Osteocyte (in vitro differentiated cells): ENCODE measurements around the gene CLCA4. TPM values are rescaled to one million over a fixed set of nuclear protein-coding genes. Genes with fewer than 3 reads are reported as not detected.

Experiments
- DNase-seq: peaks from one replicate; pipeline ENCODE4 v3.0.0; 2021; ENCODE audit warnings: mixed read lengths; ENCODE audit not compliant: unreplicated experiment; ENCODE audit errors: extremely low spot score
- H3K27ac Mint-ChIP-seq: one replicate; pipeline ENCODE4 v1.8.0; 2021; ENCODE audit warnings: mild to moderate bottlenecking, mixed read lengths; ENCODE audit not compliant: unreplicated experiment
- H3K27me3 Mint-ChIP-seq: one replicate; pipeline ENCODE4 v1.8.0; 2021; ENCODE audit warnings: mixed read lengths; ENCODE audit not compliant: unreplicated experiment
- H3K36me3 Mint-ChIP-seq: one replicate; pipeline ENCODE4 v1.8.0; 2021; ENCODE audit warnings: mixed read lengths; ENCODE audit not compliant: unreplicated experiment
- H3K4me1 Mint-ChIP-seq: one replicate; pipeline ENCODE4 v1.8.0; 2021; ENCODE audit warnings: mixed read lengths; ENCODE audit not compliant: unreplicated experiment
- H3K4me3 Mint-ChIP-seq: one replicate; pipeline ENCODE4 v1.8.0; 2021; ENCODE audit warnings: mild to moderate bottlenecking, moderate library complexity, mixed read lengths; ENCODE audit not compliant: unreplicated experiment
- H3K9me3 Mint-ChIP-seq: one replicate; pipeline ENCODE4 v1.8.0; 2021; ENCODE audit warnings: mixed read lengths; ENCODE audit not compliant: unreplicated experiment
- CTCF ChIP-seq: fragments of 200-600 bp; sonication (generic); IDR thresholded peaks from 2 replicates; pipeline ENCODE4 v1.5.0; 2021; ENCODE audit warnings: antibody characterized with exemption, mild to moderate bottlenecking, moderate library complexity
- total RNA-seq: library from RNA; stranded (reverse); gene quantifications from 2 replicates; pipeline ENCODE4 v1.2.1, GENCODE V29; 2021

CLCA4 gene
- total RNA-seq, 1 donor from 2014 or later: not detected

DNA sequence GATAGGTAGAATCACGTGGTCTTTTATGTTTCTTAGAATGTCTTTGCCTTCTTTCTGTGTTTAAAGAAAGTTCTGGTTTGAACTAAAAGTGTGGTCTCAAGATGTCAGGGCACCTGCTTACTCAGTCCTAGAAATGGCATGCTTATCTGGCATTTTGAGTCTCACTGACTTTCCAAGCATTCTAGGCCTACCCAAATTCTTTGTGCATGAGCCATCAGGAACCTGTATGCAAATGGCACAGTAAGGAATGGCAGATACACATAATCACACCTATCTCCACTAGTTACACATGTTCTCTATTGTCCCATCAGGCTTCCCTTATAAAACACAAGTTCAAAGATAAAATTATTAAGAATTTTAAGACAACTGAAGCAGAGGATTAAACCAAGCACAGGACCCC is 29.5 kb upstream of the CLCA4 start:
- Mint-ChIP-seq H3K27ac (no peak overlapping the region), H3K9me3 (no peaks in the 10 kb centered on the region), H3K27me3 (peaks cover 4% of the 10 kb centered on the region), H3K36me3 (no peaks in the 10 kb centered on the region), H3K4me3 (no peak overlapping the region), H3K4me1 (no peaks in the 10 kb centered on the region)
- no peak for DNase-seq
- no peak for TF ChIP-seq CTCF

DNA sequence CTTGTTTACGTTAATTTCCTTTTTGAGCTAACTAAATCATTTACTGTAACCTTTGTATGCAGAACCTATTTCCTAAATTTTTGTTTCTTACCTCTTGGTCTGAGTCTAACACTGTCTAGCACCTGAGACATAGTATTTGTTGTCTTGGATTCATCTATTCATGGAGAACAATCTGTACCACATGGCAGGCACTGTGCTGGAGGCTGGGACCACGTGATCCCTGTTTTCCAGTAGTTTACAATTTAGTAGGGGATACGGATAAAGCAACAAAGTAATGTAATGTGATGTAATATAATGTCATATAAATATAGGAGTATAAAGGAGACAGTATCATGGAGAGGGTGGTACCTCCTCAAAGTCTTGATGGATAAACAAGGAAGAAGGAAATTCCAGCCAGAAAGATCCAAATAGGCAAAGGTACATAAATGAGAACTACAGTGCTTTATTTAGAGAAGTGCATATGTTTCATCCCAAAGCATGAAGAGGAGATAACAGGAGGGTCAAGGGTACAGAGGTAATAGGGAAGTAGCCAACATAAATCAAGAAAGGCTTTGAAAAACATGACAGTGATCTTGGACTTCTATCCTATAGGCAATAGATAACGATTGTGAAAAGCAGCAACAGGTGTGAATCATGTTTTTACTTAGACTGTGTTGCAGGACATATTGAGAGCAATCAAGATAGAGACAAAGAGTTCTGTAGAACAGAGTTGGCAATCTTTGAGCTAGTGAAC is 25.9 kb upstream of the CLCA4 start:
- H3K36me3 Mint-ChIP-seq: no peaks in the 10 kb centered on the region
- H3K27ac Mint-ChIP-seq: no peak overlapping the region
- no peaks in the 10 kb centered on the region for H3K4me1 Mint-ChIP-seq
- H3K9me3 Mint-ChIP-seq: no peaks in the 10 kb centered on the region
- H3K4me3 Mint-ChIP-seq: no peak overlapping the region
- DNase-seq: no peak
- no peak for TF ChIP-seq CTCF
- peaks cover 4% of the 10 kb centered on the region for H3K27me3 Mint-ChIP-seq

DNA sequence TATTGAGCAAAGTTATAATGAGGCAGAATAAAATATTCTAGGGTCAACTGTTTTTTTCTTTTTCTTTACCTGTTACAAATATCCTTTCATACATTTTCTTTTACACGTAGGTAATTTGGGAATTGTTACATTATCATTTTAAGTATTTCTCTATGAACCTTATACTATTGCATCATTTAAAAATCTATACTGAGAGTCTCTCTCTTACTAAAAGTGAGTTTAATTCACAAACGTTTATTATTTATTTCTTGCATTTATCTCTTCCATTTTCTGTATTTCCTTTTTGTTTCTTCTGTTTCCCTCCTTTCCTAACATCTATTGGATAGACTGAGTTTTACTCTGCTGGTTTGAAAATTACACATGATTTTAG is 25.4 kb upstream of the CLCA4 start:
- no peaks in the 10 kb centered on the region for H3K9me3 Mint-ChIP-seq
- no peak overlapping the region for H3K4me3 Mint-ChIP-seq
- H3K36me3 Mint-ChIP-seq: no peaks in the 10 kb centered on the region
- no peak for DNase-seq
- no peaks in the 10 kb centered on the region for H3K4me1 Mint-ChIP-seq
- no peak overlapping the region for H3K27ac Mint-ChIP-seq
- peaks cover 6% of the 10 kb centered on the region for H3K27me3 Mint-ChIP-seq
- TF ChIP-seq CTCF: no peak

GRCh38 chr1:86522240-86522639 is 24.6 kb upstream of the CLCA4 start:
- peaks cover 6% of the 10 kb centered on the region for H3K27me3 Mint-ChIP-seq
- H3K27ac Mint-ChIP-seq: no peak overlapping the region

More at GRCh38 chr1:86522240-86522639, 24.6 kb upstream of the CLCA4 start:
- no peak for DNase-seq
- no peak overlapping the region for H3K4me3 Mint-ChIP-seq
- TF ChIP-seq CTCF: no peak
- H3K4me1 Mint-ChIP-seq: no peaks in the 10 kb centered on the region
- no peaks in the 10 kb centered on the region for H3K9me3 Mint-ChIP-seq
- no peaks in the 10 kb centered on the region for H3K36me3 Mint-ChIP-seq
